Testis (tissue), 3 donors: ENCODE results near the gene CCDC74B. TPM values are rescaled to one million over a fixed set of nuclear protein-coding genes. Genes with fewer than 3 reads are reported as not detected.

Source experiments
- polyA plus RNA-seq: library from polyadenylated mRNA; stranded (reverse); fragments of 350-450 nt; fragmentation: Illumina TruSeq; extraction: RNeasy Lipid Tissue Mini Kit (QIAGEN cat#74804); gene quantifications from one replicate; pipeline ENCODE4 v1.2.3, GENCODE V29; 2014; ENCODE audit warnings: low read depth, low replicate concordance; ENCODE audit not compliant: insufficient read depth
- small RNA-seq, 2 donors: library from RNA; depleted of rRNA; stranded (forward); fragments of <200 nt; gene quantifications; one replicate each; pipeline ENCODE3, GENCODE V24; 2016
- total RNA-seq, 2 donors: library from RNA; depleted of rRNA; stranded (reverse); fragments of >200 nt; gene quantifications; one replicate each; pipeline ENCODE4 v1.2.3, GENCODE V29; 2016

Gene CCDC74B
- total and polyA plus RNA-seq, 3 donors from 2014 or later, result 72.6 to 140 (median 117) TPM

Small RNAs within 50 kb of the gene (small RNA-seq; reads per million reads assigned to genes)
- 0 reads per million in 2 donors for gene RNU6-1049P

Other genes starting within 250 kb of the CCDC74B start
- gene RAB6C, start 165.4 kb downstream of the CCDC74B start, total RNA-seq, result 1 to 10 TPM; 1.9 to 2.6 TPM
- 1.6 TPM for gene RAB6C, start 165.4 kb downstream of the CCDC74B start, polyA plus RNA-seq
- gene POTEF, start 15.9 kb downstream of the CCDC74B start, total RNA-seq, result 10 to 100 TPM; 56.9 to 88.4 TPM
- 10.3 TPM for gene POTEF, start 15.9 kb downstream of the CCDC74B start, polyA plus RNA-seq
- gene SMPD4, start 36.5 kb upstream of the CCDC74B start, total RNA-seq, result 100 to 1,000 TPM; 101 to 121 TPM
- gene SMPD4, start 36.5 kb upstream of the CCDC74B start, polyA plus RNA-seq, result 89.0 TPM
- 100 to 1,000 TPM; 132 to 137 TPM for gene MZT2B, start 37.1 kb upstream of the CCDC74B start, total RNA-seq
- 264 TPM for gene MZT2B, start 37.1 kb upstream of the CCDC74B start, polyA plus RNA-seq
- gene TUBA3E, start 53.3 kb upstream of the CCDC74B start, total RNA-seq, result 100 to 1,000 TPM; 129 to 141 TPM
- gene TUBA3E, start 53.3 kb upstream of the CCDC74B start, polyA plus RNA-seq, result 386 TPM
- gene IMP4, start 197.8 kb upstream of the CCDC74B start, total RNA-seq, result 100 to 1,000 TPM; 103 to 109 TPM
- 57.1 TPM for gene IMP4, start 197.8 kb upstream of the CCDC74B start, polyA plus RNA-seq
- gene PTPN18, start 210.9 kb upstream of the CCDC74B start, total RNA-seq, result 10 to 100 TPM; 23.4 to 33.0 TPM
- 23.3 TPM for gene PTPN18, start 210.9 kb upstream of the CCDC74B start, polyA plus RNA-seq